ENCODE data around the gene GNA14. TPM values are rescaled to one million over a fixed set of nuclear protein-coding genes. Genes with fewer than 3 reads are reported as not detected.
"Not testable (repeated sequence)": the region's sequence is repeated elsewhere in the genome, so short reads cannot be mapped to it uniquely, and the experiment has no call there.

Gene GNA14
- total RNA-seq, 1 donor from 2014 or later, result 8.0 TPM

DNA sequence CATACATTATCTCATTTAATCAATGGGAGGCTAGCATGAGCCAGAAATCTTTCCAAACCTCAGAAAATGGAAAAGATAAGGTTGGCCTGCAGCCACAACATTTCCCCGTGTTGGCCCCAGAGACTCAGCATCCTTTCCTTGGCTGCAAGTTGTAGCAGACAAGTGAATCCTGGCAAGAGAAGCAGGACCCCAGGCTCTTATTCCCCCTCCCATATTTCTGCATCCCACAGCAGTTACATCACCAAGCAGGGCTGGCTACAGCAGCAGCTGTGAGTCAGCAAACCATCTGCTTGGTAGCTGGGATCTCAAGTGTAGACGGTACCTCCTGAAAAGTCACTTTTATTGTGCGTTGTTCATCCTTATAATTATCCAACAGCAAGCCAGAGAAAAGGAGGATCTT is 212.4 kb downstream of the GNA14 start:
- intact Hi-C loops (cut with DNase I), result loop anchor here (5.0 kb wide), 1 partner anchor 602 kb away; no protein-coding TSS in a partner anchor
- no peak for DNase-seq (ENCODE audit: low spot score)
- ATAC-seq, result no peak

DNA sequence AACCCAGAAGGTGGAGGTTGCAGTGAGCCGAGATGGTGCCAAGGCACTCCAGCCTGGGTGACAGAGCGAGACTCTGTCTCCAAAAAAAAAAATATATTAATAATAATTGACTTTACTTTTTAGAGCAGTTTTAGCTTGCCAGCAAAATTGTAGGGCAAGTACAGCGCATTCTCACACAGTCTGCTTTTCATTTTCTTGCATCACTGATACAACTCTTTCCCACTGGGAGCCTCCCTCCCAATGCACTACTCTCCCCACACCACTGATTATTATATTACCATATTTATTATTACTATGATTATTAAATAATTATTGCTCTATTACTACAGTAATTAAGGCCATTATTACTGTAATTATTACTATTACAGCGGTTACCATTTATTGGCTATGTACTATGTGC is 212.8 kb downstream of the GNA14 start:
- intact Hi-C loops (cut with DNase I), result loop anchor here (5.0 kb wide), 1 partner anchor 602 kb away; no protein-coding TSS in a partner anchor
- ATAC-seq (no peak), DNase-seq (ENCODE audit: low spot score) (no peak)

DNA sequence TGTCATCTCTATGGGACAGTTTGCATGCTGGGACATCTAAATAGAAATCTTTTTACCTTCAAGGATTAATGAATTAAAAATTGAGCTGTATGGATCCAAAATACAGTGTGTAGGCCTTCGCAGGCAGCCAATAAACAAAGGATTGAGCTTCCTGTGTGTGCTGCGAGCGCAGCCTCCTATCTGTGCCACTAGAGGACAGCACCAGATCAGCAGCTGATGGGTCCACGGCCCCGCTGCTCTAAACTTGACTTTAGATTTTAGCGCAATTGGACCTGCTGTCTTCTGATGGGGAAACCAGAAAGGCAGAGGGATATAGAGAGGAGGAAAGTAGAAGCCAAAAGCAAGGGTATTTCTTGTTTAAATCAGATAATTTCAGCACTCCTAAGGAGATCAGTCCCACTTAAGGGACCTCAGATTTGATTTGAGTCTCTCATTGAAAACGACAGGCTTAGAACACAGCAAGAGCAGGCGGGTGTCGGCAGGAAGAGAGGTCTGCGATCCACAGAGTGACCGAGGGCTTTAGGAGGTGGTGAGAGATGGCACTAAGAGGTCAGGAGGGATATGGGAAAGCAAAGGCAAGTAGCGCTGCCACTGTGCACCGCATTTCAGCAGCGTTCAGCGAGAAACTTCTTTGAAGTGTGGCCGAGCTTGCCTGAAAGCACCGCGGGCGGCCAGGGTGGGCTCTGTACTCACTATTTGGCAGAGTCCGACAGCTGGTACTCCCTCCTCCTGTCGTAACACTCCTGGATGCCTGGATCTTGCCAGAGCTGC is 214.3 kb downstream of the GNA14 start:
- intact Hi-C loops (cut with DNase I), result no loop called here
- ATAC-seq (peak; percentile 91), DNase-seq (ENCODE audit: low spot score) (peak; percentile 76)

DNA sequence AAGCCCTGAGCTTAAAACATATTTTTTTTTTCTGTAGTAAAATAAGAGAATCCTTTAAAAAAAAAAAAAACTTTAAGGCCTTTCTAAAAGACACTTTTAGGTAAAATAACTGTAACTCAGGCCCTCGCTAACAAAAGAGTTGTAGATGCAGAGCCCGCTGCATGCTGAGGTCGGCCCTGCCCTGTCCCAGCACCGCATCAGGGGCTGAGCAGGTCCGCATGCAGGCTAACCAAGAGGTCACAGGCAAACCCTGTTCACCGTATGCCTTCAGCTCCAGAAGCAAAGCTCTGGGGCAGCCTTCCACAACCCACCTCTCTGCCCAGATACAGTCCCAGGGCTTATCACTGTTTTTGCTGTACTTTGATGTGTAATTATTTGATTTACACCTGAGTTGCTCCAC is 216.1 kb downstream of the GNA14 start:
- intact Hi-C loops (cut with DNase I), result no loop called here

DNA sequence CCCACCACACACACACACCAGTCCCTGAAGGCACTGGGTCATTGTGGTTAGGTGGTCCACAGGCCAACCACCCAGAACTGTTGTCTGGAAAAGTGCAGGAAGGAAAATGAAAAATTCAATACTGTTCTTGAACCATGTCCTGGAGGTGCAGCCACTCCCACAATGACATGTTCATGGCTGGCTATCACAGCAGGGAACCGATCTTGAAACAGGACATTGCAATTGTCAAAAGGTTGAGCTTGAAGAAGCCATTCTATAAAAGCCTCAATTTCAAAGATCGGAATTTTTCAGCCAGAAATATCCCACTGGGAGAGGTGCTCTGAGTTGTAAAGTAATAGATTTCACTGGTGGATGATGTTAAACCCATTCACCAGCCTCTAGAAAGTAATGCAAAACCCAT is 218.2 kb downstream of the GNA14 start:
- intact Hi-C loops (cut with DNase I), result no loop called here

More for the DNA sequence above, 216.1 kb downstream of the GNA14 start:
- ATAC-seq (no peak), DNase-seq (ENCODE audit: low spot score) (no peak)

DNA sequence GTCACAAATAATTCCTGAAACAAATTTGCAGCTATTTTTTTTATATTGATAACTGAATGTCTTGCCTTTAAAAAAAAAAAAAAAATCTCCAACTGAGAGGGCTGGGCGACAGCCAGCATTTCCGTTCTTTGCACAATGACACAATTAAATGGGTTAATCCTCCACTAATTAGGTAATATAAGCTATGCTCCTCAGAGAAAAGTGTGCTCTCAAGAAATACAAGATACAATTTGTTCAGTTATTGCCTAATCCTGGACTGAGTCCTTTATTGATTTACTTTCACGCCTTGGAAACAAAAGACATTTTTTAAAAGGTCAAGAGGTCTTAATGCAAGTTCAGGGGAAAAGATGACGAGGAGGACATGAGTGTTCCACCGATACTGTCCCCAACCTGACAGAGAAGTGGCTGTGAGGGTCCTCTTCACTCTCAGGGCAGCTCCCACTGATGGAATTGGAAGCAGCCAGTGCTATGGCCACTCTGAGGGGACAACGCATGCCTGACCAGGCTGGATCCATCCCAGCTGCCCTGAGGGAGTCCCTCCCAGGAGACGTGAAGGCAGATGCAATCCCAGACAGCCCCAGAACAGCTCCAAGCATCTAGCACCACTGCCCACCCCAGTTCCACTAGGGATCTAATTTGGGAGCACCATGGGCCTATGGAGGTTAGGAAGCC is 220.7 kb downstream of the GNA14 start:
- DNase-seq (ENCODE audit: low spot score) (no peak), ATAC-seq (no peak)
- intact Hi-C loops (cut with DNase I), result no loop called here

More for the DNA sequence above, 218.2 kb downstream of the GNA14 start:
- ATAC-seq (peak; percentile 20), DNase-seq (ENCODE audit: low spot score) (no peak)

DNA sequence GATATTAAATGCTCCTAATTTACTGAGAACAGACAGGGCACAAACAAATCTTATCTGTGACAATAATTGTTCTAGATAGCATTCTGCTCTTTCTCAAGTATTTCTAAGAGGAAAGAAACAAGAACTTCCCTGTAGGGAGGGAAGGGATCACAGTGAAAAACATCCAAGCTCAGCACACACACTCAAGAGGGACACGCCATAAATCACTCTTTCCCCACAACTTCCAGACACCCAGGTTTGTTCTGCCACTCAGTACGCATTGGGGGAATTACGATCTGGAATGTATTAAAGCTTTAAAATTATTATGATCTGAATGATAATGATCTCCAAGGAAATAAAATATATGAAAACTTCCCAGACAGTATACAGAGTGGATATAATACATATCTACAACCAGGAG is 221.4 kb downstream of the GNA14 start:
- ATAC-seq, result no peak
- intact Hi-C loops (cut with DNase I), result no loop called here
- DNase-seq (ENCODE audit: low spot score), result no peak

DNA sequence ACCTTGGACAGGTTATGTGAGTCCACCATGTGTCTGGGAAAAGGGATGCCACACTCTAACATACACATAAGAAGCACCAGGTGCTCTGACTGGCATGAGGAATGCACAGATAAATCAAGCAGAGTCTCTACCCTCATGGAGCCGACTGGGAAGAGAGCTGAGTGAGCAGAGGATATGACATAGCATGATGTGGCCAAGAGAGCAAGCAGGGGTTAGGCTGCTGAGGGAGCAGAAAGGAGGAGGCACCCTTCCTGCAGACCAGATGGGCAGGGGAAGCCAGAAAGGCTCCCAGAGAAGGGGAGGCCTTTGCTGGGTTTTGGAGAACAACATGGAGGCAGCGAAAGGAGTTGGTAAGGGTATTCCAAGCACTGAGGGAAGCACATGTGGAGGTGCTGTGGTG is 223.1 kb downstream of the GNA14 start:
- no peak for ATAC-seq
- DNase-seq (ENCODE audit: low spot score), result no peak
- intact Hi-C loops (cut with DNase I), result no loop called here

DNA sequence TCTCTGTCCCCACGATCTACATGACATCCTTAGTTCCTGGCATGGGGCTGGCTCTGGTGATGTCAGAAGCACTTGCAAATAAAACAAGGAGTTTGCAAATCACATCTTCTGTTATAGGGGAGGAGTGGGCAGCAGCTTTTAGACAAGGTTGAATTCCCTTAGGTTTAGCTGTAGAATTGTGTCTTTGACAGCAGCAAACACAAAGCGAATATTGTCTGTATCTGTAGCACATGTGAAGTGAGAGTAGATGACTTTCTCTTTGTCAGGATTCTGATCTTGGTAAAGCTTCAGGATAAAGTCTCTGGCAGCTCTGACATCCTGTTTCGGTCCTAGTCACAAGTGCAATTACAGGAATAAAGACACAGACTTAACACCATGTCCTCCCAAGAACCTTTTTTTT is 224.3 kb downstream of the GNA14 start:
- ATAC-seq, result no peak
- intact Hi-C loops (cut with DNase I), result no loop called here

DNA sequence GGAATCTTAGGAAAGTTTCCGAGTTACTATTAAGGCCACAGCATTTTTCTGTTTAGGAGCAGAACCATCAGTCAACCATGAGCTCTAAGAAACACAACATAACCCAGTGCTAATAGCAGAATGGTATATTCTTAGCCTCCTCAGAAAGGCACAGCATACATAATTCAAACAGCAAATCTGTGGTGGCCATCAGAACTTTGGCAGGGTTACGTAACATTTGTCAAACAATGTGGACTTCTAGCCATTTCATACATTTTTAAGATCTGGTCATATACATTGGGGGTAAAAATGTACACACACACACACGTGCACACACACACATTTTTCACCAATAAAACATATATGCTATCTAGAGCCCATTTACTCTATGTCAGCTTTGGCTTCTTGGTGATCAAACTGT is 225.2 kb downstream of the GNA14 start:
- DNase-seq (ENCODE audit: low spot score) (no peak), ATAC-seq (no peak)
- intact Hi-C loops (cut with DNase I), result no loop called here

More for the DNA sequence above, 224.3 kb downstream of the GNA14 start:
- no peak for DNase-seq (ENCODE audit: low spot score)

DNA sequence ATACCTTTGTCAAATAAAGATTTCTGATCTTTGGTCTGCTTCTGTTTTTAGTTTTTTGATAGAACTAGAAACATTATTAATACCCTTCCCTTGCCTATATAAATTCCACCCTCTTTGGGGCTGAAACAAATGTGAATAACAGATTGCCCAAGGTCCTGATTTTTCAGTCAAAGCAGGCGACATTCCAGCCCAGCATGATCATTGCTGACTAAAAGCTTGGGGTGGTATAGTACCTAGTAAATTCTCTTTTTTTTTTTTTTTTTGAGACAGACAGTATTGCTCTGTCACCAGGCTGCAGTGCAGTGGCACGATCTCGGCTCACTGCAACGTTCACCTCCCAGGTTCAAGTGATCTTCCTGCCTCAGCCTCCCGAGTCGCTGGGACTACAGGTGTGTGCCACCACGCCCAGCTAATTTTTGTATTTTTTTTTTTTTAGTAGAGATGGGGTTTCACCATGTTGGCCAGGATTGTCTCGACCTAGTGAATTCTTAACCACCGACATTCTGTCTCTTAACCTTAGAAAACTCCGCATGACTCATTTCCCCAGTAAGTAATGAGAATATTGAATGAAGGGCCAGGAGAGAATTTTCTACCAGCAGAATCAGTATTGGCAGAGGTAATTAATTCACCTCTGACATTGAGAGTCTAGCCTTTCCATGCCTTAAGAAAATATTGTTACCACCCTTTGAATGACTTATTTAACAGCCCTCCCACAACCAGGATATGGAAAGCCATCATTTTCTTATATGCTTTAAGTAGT is 226.4 kb downstream of the GNA14 start:
- intact Hi-C loops (cut with DNase I), result loop anchor here (1.0 kb wide), 1 partner anchor 31 kb away; no protein-coding TSS in a partner anchor
- no peak for DNase-seq (ENCODE audit: low spot score)
- no peak for ATAC-seq

DNA sequence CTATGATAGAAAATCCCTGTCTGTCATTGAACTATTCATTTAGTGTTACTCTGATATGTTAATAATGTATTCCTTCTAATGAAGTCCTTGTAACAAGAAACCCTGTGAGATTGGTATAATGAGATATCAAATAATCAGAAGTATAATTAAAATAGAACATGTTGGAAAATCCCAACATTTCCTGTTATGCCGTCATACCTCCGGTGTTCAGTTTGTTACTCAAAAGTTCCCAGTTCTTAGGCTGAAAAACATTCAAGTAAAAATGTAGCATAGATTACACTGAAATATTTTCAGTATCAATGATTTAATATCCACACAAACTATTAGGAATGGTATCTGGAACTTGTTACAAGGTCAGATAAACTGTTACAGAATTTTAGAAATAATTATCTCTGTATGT is 227.5 kb downstream of the GNA14 start:
- intact Hi-C loops (cut with DNase I), result loop anchor here (1.0 kb wide), 1 partner anchor 32 kb away; no protein-coding TSS in a partner anchor
- DNase-seq (ENCODE audit: low spot score) (no peak), ATAC-seq (no peak)

DNA sequence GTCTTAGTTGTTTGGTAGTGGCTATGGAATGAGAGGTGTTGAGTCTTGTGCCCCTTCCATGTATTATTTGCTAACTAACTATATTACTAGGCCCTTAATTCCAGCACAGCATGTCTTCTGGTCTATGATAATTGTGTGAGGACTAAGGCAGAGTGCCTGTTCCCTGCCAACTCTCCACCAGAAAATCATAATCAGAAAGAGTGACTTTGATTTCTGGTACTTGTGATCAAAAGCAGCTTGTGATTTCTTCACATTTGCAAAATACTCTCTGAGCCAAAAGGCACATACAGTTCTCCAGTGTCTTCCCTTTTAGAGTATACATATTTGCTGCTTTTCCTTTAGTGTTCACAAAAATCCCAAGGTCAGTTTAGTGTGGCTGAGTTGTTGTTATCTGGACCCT is 229.9 kb downstream of the GNA14 start:
- ATAC-seq (no peak), DNase-seq (ENCODE audit: low spot score) (no peak)
- intact Hi-C loops (cut with DNase I), result no loop called here

DNA sequence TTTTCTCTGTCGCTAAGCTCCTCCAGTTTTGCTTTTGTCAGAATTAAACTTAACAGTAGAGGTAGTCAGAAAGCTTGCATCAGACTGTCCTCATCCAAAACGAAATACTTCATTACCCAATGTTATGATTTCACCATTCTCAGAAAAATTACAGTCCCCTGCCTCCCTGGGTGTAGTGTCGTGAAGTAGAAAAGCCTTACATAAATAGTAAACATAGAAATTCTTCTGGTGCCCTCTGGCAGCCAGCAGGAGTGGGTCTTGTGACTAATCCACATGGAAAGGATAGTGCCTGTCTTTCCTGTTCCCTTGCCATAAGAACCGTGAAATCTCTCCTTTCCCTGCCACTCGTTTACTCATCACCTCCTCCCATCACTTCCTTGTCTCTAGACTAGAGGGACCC is 230.6 kb downstream of the GNA14 start:
- DNase-seq (ENCODE audit: low spot score) (no peak), ATAC-seq (peak; percentile 68)
- intact Hi-C loops (cut with DNase I), result no loop called here

DNA sequence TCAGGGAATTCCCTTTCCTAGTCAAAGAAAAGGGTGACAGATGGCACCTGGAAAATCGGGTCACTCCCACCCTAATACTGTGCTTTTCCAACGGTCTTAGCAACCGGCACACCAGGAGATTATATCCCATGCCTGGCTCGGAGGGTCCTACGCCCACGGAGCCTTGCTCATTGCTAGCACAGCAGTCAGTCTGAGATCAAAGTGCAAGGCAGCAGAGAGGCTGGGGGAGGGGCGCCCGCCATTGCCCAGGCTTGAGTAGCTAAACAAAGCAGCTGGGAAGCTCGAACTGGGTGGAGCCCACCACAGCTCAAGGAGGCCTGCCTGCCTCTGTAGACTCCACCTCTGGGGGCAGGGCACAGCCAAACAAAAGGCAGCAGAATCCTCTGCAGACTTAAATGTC is 239.6 kb downstream of the GNA14 start:
- ATAC-seq; intact Hi-C loops (cut with DNase I); DNase-seq (ENCODE audit: low spot score): not testable (repeated sequence)

DNA sequence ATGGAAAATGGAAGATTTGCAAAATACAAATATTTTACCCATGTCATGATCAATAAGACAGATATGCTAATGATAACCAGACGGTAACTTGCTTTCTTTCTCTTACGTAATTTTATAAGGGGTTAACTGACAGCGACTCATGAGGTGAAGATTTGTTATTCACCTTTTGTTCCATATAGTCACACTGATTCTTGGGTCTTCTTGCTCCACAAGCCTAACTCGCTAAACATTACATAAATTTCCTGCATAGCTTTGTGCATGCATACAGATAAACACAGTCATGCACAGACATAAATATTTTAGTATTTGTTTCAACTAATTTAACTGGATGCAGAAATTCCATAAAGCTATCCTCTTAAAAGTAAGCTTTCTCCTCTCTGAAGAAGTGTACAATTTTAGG is 244.9 kb downstream of the GNA14 start:
- intact Hi-C loops (cut with DNase I), result no loop called here
- ATAC-seq, result no peak
- DNase-seq (ENCODE audit: low spot score), result no peak

DNA sequence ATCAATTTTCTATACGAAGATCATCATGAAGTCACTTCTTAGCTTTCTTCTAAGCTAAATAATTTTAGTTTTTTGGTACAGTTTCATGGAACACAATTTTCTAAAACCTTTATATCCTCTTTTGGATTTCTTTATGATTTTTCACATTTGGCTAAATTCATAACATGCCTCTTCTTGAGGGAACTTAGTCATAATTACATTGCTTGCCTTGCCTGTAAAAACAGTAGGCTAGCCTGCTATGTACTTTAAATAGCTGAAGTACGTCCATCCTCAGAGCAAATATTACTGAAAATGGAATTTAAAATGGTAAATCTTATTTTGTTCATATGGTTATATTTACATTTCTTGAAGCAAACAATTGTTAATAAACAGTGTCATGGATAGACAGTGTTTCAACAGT is 245.8 kb downstream of the GNA14 start:
- ATAC-seq, result no peak
- intact Hi-C loops (cut with DNase I), result no loop called here
- no peak for DNase-seq (ENCODE audit: low spot score)

DNA sequence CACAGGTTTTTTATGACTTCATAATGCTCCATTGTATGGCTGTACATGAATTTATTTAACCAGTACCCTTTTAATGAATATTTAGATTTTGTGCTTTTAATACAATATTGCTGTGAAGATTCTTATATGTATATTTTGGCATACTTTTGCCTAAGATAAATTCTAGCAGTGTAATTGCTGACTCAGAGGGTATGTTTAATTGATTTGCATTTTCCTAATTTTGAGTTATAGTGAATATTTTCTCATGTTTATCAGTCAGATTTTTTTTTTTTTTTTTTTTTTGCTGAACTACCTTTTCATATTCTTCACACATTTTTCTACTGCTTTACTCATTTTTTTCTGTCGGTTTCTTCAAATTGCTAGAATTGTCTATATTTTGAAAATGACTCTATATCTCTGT is 248.2 kb downstream of the GNA14 start:
- ATAC-seq, result no peak
- no peak for DNase-seq (ENCODE audit: low spot score)
- intact Hi-C loops (cut with DNase I), result no loop called here

DNA sequence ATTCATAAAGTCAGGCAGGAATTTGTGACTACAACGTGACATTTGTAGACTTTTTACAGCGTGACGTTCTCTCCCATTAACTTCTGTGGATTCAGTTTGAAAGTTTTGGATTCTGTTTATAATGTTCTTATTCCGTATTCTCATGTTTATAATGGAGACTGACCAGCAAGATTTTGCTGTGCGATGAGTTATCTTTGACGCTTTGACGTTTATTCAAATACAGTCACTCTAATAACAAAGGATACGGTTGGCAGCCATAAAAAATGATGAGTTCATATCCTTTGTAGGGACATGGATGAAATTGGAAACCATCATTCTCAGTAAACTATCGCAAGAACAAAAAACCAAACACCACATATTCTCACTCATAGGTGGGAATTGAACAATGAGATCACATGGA is 249.5 kb downstream of the GNA14 start:
- DNase-seq (ENCODE audit: low spot score); ATAC-seq; intact Hi-C loops (cut with DNase I): not testable (repeated sequence)

DNA sequence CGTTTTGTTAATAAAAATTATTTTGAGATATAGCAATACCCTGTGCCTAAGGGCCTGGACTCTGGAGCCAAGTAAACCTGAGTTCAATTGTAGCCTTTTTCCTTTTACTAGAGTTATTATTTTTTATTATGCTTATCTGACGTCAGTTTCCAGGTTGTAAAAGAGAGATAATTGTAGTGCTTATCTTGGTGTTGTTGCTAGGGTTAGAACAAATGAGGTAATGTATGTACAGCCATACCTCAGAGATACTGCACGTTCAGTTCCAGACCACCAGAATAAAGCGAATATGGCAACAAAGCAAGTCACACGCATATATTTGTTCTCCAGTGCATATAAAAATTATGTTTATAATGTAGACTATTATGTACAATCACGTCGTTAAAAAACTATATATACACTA is 255.8 kb downstream of the GNA14 start:
- ATAC-seq (no peak), DNase-seq (ENCODE audit: low spot score) (no peak)
- intact Hi-C loops (cut with DNase I), result no loop called here
